Uterus (tissue), 4 donors: ENCODE measurements around the gene MGST2. TPM values are rescaled to one million over a fixed set of nuclear protein-coding genes. Genes with fewer than 3 reads are reported as not detected.

Source experiments
- DNase-seq, 2 donors: peaks; one replicate each; pipeline ENCODE4 v3.0.0-alpha.2; 2019 to 2020
- H3K27ac ChIP-seq, 2 donors: fragments of 200-600 bp; sonication (generic); 1 replicate in 1 of 2; 2 replicates in 1 of 2; pipeline ENCODE4 v1.5.1; 2016 to 2018
- H3K27me3 ChIP-seq, 2 donors: fragments of 200-600 bp; sonication (generic); one replicate each; pipeline ENCODE4 v1.5.1; 2018 to 2019; ENCODE audit warnings: control low read depth in 1 of 2
- H3K36me3 ChIP-seq, 2 donors: fragments of 200-600 bp; sonication (generic); one replicate each; pipeline ENCODE4 v1.5.1; 2019; ENCODE audit warnings: control low read depth in 1 of 2
- H3K4me1 ChIP-seq, 2 donors: fragments of 200-600 bp; sonication (generic); one replicate each; pipeline ENCODE4 v1.5.1; 2018 to 2019; ENCODE audit warnings: control low read depth in 1 of 2
- H3K4me3 ChIP-seq, 2 donors: fragments of 200-600 bp; sonication (generic); 1 replicate in 1 of 2; 2 replicates in 1 of 2; pipeline ENCODE4 v1.5.1; 2018 to 2019; ENCODE audit warnings: mild to moderate bottlenecking in 1 of 2
- H3K9me3 ChIP-seq, 2 donors: fragments of 200-600 bp; sonication (generic); one replicate each; pipeline ENCODE4 v1.5.1; 2019; ENCODE audit warnings: control low read depth in 1 of 2
- POLR2A ChIP-seq, 2 donors: fragments of 450-650 bp; IDR thresholded peaks; one replicate each; pipeline ENCODE4 v1.6.1; 2016; ENCODE audit warnings: antibody characterized with exemption in 2 of 2, mild to moderate bottlenecking in 1 of 2, moderate library complexity in 1 of 2
- intact Hi-C: fragments of 100-400 bp; cut with DNase I; formaldehyde crosslinking; loops from one replicate; pipeline ENCODE4 v1.15.1; 2023; ENCODE audit warnings: low total_unique reads
- total RNA-seq, 4 donors: library from RNA; depleted of rRNA in 3 of 4; stranded (reverse); fragments of >200 nt in 3 of 4; gene quantifications; one replicate each; pipeline versions ENCODE4 v1.1.0 to v1.2.4, GENCODE V29; 2014 to 2023
- TF ChIP-seq, protein P1 (sequence below), 4 experiments: fragments of 200-600 bp in 2 of 4; fragments of 450-650 bp in 2 of 4; sonication (generic) in 2 of 4; IDR thresholded peaks; one replicate each; pipeline ENCODE4 v1.5.1; 2016 to 2019; ENCODE audit warnings: antibody characterized with exemption in 4 of 4, mild to moderate bottlenecking in 2 of 4, moderate library complexity in 1 of 4
- donor health status: DM: yes; HTN: yes; CAD: no.

Gene MGST2
- total RNA-seq, 4 donors from 2014 or later, result 19.4 to 141 (median 40.7) TPM

DNA sequence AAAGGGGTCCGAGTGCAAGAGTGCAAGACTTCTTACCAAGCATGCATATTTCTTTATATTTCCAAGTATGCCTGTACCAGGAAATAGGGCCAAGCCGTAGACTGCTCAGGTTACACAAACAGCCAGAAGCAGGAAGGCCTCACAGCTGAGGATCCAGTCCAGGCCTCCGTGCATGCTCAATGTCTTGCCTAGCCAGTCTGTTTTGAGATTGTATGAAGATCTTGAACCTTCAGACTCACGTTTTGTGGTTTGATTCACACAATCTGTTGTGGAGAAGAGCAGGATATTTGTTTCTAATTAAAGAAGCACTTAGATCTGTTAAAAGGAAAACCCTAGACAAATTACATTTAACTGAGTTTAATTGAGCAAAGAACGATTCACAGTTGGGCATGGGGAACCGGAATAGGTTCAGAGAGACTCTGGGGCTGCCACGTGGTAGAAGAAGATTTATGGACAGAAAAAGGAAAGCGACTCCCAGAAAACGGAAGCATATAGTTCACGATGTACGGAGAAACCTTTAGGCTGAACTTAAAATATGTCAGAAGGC, 1.2 kb downstream of the MGST2 start:
- no peak for TF ChIP-seq POLR2A (IDR thresholded peaks at IDR 0.05)
- TF ChIP-seq, protein P1, sequence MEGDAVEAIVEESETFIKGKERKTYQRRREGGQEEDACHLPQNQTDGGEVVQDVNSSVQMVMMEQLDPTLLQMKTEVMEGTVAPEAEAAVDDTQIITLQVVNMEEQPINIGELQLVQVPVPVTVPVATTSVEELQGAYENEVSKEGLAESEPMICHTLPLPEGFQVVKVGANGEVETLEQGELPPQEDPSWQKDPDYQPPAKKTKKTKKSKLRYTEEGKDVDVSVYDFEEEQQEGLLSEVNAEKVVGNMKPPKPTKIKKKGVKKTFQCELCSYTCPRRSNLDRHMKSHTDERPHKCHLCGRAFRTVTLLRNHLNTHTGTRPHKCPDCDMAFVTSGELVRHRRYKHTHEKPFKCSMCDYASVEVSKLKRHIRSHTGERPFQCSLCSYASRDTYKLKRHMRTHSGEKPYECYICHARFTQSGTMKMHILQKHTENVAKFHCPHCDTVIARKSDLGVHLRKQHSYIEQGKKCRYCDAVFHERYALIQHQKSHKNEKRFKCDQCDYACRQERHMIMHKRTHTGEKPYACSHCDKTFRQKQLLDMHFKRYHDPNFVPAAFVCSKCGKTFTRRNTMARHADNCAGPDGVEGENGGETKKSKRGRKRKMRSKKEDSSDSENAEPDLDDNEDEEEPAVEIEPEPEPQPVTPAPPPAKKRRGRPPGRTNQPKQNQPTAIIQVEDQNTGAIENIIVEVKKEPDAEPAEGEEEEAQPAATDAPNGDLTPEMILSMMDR (IDR thresholded peaks at IDR 0.05), result no peak
- no peaks in the 10 kb centered on the region for H3K36me3 ChIP-seq
- H3K27ac ChIP-seq, result peak overlapping the region; percentile 82 to 84
- intact Hi-C loops, result no loop called here
- no peaks in the 10 kb centered on the region for H3K4me1 ChIP-seq
- no peaks in the 10 kb centered on the region for H3K27me3 ChIP-seq
- peak in 1 of 2 donors; percentile 55 for DNase-seq
- no peaks in the 10 kb centered on the region for H3K9me3 ChIP-seq
- peak overlapping the region; percentile 43 to 54 for H3K4me3 ChIP-seq

DNA sequence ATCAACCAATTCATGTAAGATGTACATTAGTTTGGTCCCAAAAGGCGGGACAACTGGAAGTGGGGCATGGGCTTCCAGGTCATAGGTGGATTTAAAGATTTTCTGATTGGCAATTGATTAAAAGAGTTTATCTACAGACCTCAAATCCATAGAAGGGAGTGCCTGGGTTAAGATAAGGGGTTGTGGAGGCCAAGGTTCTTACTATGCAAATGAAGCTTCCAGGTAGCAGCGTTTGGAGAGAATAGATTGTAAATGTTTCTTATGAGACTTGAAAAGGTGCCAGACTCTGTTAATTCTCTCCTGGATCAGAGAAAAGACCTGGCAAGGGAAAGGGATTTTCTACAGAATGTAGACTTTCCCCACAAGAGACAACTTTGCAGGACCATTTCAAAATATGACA, 2.4 kb downstream of the MGST2 start:
- intact Hi-C loops, result no loop called here
- H3K36me3 ChIP-seq, result no peaks in the 10 kb centered on the region
- no peak overlapping the region for H3K27ac ChIP-seq
- TF ChIP-seq, protein P1 (IDR thresholded peaks at IDR 0.05), result no peak
- no peak for TF ChIP-seq POLR2A (IDR thresholded peaks at IDR 0.05)
- H3K4me3 ChIP-seq, result no peak overlapping the region
- H3K9me3 ChIP-seq, result no peaks in the 10 kb centered on the region
- H3K27me3 ChIP-seq, result no peaks in the 10 kb centered on the region
- H3K4me1 ChIP-seq, result no peaks in the 10 kb centered on the region
- no peak for DNase-seq

- Histone ChIP-seq H3K27me3 (no peaks in the 10 kb centered on the region), H3K4me3 (no peak overlapping the region), H3K9me3 (no peaks in the 10 kb centered on the region), H3K36me3 (no peaks in the 10 kb centered on the region), H3K27ac (no peak overlapping the region), H3K4me1 (no peaks in the 10 kb centered on the region)
- intact Hi-C loops, result no loop called here
- no peak for DNase-seq
- TF ChIP-seq POLR2A (IDR thresholded peaks at IDR 0.05), result no peak
- TF ChIP-seq, protein P1 (IDR thresholded peaks at IDR 0.05), result no peak
Observed at GRCh38 chr4:139668658-139669201, 3.1 kb downstream of the MGST2 start.

DNA sequence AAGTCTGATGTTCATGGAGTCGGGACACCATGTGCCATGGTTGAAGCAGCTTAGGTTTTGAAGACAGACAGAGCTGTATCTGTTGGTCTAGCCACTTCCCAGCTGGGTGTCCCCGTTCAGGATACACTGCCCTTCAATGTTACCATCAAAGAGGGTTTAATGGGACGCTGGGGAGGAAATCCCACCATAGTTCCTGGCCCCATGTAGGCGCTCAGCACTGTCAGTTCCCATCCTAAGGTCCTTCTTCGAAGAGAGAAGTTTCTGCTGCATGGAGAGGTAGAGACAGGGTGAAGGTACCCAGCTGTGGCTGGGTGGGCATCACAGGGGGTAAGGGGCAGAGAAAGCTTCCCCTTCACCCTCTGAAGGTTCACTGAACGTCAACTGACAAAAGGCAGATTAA, 3.7 kb downstream of the MGST2 start:
- no peak overlapping the region for H3K4me3 ChIP-seq
- H3K27me3 ChIP-seq, result no peaks in the 10 kb centered on the region
- DNase-seq, result no peak
- no peaks in the 10 kb centered on the region for H3K9me3 ChIP-seq
- no peaks in the 10 kb centered on the region for H3K36me3 ChIP-seq
- no peak overlapping the region for H3K27ac ChIP-seq
- intact Hi-C loops, result no loop called here
- H3K4me1 ChIP-seq, result no peaks in the 10 kb centered on the region
- TF ChIP-seq, protein P1 (IDR thresholded peaks at IDR 0.05), result no peak
- no peak for TF ChIP-seq POLR2A (IDR thresholded peaks at IDR 0.05)

DNA sequence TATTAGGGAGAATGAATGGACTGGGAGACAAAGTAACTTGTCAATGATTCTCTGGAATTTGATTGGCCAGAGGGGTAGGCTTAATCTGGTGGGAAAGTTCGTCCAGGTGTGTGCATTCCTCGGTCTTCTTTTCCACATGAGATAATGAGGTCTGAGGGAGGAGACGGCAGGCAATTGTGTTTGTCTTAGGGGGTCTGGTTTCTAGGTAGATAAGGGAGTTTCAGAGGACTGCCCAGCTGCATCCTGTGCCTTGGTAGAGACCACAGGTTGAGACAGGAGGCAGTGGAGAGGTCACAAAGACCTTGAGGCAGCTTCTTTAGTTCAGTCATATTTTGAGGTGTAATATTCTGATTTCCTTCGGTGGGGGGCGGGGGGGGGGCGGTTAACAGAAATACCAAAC, 4.3 kb downstream of the MGST2 start:
- TF ChIP-seq POLR2A (IDR thresholded peaks at IDR 0.05), result no peak
- TF ChIP-seq, protein P1 (IDR thresholded peaks at IDR 0.05), result no peak
- intact Hi-C loops, result no loop called here
- H3K27me3 ChIP-seq, result no peaks in the 10 kb centered on the region
- H3K27ac ChIP-seq, result no peak overlapping the region
- no peaks in the 10 kb centered on the region for H3K36me3 ChIP-seq
- DNase-seq, result no peak
- no peaks in the 10 kb centered on the region for H3K4me1 ChIP-seq
- H3K4me3 ChIP-seq, result no peak overlapping the region
- H3K9me3 ChIP-seq, result no peaks in the 10 kb centered on the region
